ENCODE results near the gene MARK2.

DNA sequence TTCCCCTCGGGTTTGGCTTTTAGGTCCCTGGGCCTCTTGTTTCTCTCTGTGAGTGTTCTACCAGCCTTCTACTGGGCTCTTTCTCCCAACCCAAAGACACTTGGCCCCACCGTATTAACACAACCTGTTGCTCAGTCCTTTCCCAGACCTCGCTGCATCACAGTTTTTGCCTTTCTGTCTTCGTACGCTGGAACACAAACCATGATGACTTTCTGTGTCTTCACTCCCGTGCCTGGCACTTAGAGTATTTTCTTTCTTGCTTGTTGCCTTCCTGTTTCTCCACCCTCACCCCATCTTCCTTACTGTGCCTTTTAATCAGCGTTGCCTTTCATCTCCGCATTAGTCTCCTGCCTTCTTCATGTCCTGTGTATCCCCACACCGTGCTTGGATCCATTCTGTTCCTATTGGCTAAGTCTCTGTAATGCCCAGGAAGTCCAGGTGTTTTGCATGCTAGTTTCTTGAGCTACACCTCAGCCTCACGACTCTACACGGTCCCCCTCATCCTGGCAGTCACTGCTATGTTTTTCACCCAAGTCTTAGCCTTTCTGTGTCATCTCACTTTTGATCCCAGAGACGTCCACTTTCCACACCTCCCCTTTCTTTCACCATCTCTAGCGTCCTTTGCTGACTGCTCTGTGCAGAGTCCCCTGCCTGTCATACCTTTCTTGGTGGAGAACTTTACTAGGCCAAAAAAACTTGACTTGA, 1.6 kb downstream of the MARK2 start:
- TF ChIP-seq POLR2A (IDR thresholded peaks at IDR 0.05; ENCODE audit: low read depth, low read length) (no peak), NR2C2 (IDR thresholded peaks at IDR 0.05; ENCODE audit: borderline replicate concordance, control insufficient read depth, insufficient read length, low read depth) (no peak)

All from GM12878 (cell line).